HUES6 (cell line): ENCODE results near the gene INPP5J.

Experiments
- H3K27ac ChIP-seq: 2 replicates; pipeline ENCODE4 v1.7.0; 2013; ENCODE audit warnings: low read depth, mild to moderate bottlenecking, low read length, inconsistent platforms
- H3K27me3 ChIP-seq: 2 replicates; pipeline ENCODE4 v1.6.1; 2013; ENCODE audit warnings: low read length; ENCODE audit not compliant: control insufficient read depth, insufficient read depth
- H3K36me3 ChIP-seq: 2 replicates; pipeline ENCODE4 v1.6.1; 2013; ENCODE audit warnings: low read length; ENCODE audit not compliant: control insufficient read depth, insufficient read depth
- H3K4me1 ChIP-seq: 2 replicates; pipeline ENCODE4 v1.6.1; 2013; ENCODE audit warnings: low read length; ENCODE audit not compliant: control insufficient read depth, insufficient read depth
- H3K4me3 ChIP-seq: 2 replicates; pipeline ENCODE4 v1.5.1; 2013; ENCODE audit warnings: low read depth, low read length
- H3K9ac ChIP-seq: one replicate; pipeline ENCODE4 v1.6.1; 2013; ENCODE audit warnings: mild to moderate bottlenecking, low read length
- H3K9me3 ChIP-seq: 2 replicates; pipeline ENCODE4 v1.6.1; 2013; ENCODE audit warnings: low read depth, low read length; ENCODE audit not compliant: control insufficient read depth, insufficient read depth

Gene INPP5J

DNA sequence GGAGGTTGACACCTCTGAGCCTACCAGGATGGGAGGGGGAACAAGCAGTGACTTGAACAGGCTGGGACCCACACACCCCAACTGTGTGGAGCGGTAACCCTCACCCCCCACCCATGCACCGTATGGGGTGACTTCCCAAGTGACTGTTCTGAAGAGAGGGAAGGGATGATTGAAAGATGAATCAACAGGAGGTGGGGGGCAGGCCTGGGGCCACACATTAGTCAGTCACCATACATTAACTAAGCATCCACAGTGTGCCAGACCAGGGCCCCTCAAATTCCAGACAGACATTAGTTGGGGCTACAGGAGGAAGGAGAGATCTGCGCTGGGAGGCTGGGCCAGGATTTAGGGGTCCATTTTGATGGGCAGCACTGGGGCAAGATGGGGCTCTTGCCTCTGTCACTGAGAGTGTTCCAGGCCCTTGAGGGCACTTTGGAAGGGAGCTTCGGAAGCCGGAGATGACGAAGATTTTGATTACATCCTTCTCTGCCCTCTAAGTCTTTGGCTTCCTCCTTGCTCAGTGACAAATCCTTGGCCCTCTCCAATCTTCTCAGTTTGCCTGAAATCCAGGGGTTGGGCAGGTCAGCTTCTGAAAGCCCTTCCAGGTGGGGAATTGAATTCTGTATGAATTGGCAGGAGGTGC, 40.7 kb upstream of the INPP5J start:
- Histone ChIP-seq H3K9me3 (no peaks in the 10 kb centered on the region), H3K27me3 (no peaks in the 10 kb centered on the region), H3K36me3 (no peaks in the 10 kb centered on the region), H3K4me3 (peak overlapping the region; percentile 78), H3K27ac (no peak overlapping the region), H3K9ac (peak overlapping the region; percentile 39), H3K4me1 (peaks cover 37% of the 10 kb centered on the region)

DNA sequence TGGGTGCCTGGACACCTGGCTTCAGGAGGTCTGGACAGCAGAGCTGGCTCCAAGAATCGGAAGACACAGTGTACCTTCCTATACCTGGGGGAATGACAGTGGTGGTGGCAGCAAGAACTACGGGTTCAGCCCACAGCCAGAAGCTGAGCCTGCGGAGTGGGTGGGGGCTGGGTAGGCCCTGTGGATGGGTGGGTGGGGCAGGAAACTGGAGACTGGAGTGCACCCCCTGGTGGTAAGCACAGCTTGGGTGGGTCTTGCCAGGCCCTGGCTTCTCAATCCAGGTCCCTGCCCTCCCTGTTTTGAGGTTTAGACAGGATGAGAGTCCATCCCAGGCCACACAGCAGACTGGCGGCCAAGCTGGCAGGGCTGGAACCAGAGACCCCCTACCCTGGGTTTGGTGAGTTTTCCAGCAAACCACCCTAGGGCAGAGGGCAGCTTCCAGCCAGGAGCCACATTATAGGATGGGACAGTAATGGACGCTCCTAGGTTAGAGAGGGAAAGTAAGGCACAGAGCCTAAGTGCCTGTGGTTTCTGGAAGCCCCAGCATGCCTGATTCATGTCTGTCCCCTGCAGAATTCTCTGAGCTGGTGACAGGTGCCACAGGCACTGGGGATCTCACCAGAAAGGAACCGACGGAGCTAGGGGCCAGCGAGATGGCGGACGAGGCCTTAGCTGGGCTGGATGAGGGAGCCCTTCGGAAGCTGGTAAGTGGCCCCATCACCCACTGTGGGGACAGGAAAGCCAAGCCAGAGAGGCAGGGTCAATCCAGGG, 40.0 kb upstream of the INPP5J start:
- no peak overlapping the region for H3K27ac ChIP-seq
- no peaks in the 10 kb centered on the region for H3K27me3 ChIP-seq
- no peaks in the 10 kb centered on the region for H3K9me3 ChIP-seq
- no peaks in the 10 kb centered on the region for H3K36me3 ChIP-seq
- no peak overlapping the region for H3K9ac ChIP-seq
- H3K4me1 ChIP-seq: peaks cover 37% of the 10 kb centered on the region
- H3K4me3 ChIP-seq: 0 out of 2 replicates have a peak overlapping the region, but pooled peaks have one; percentile 78

DNA sequence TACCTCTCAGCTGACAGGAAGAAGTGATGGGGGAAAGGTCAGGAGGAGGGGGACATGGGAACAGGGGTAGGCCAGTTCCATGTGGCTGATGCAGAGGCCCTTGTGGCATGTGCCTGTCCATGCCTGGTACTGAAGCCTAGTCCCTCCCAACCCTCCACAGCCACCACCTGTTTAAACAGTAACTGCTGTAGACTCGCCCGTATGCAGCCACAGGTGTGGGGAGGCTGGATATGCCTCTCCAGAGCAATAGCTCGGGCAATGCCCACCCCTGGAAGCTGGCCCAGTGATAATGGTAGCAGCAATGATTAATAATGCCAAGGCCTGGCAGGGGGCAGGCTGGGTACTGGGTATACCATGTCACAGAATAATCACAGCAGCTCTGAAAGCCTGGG, 39.4 kb upstream of the INPP5J start:
- Histone ChIP-seq H3K27ac (no peak overlapping the region), H3K4me1 (peaks cover 37% of the 10 kb centered on the region), H3K4me3 (peak overlapping the region; percentile 66)

DNA sequence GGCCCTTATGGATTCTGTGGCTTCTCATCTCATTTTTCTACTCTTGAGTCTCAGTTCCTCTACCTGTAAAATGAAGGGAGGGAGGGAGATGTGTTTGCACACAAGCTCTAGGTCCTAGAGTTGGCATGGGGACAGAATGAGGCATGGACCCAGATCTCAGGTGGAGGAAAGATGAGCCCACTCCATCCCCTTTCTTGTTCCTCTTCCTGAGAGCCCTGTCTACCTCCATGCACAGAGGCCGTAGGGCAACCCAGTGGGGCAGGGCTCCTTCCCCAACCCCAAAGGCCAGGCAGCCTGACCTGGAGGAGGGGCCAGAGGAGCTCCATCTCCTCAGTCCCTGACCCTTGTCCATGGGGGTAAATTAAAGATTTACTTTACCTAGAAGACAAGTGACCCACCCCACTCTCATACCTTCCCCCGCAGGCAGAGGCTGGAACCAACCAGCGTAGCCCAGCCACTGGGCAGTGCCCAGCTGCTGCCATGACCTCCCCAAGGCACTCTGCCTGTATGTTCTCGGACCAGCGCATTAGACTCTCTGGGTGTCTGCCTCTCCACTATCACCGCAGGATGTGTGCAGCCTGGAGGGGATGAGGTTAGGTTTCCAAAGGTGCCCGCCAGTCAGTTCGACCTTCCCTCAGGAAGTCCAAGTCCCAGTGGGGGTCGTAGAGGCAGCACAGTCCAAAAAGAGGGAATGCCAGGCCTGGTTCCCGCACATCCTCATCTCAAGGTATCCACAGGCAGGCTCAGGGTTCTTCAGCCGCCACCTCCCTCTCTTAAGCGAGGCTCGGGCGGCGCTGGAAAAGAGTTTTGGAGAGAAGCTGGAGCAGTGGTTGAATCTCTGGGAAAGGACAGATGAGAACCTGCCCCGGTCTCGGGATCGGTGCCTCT, 38.6 kb upstream of the INPP5J start:
- Histone ChIP-seq H3K36me3 (peaks cover 4% of the 10 kb centered on the region; the same call in 1 of the 2 replicates), H3K4me3 (peak overlapping the region; percentile 66), H3K4me1 (peaks cover 37% of the 10 kb centered on the region), H3K9me3 (no peaks in the 10 kb centered on the region), H3K27ac (peak overlapping the region; percentile 96), H3K9ac (peak overlapping the region; percentile 86), H3K27me3 (no peaks in the 10 kb centered on the region)

More for the DNA sequence above, 39.4 kb upstream of the INPP5J start:
- H3K9me3 ChIP-seq: no peaks in the 10 kb centered on the region
- no peak overlapping the region for H3K9ac ChIP-seq
- no peaks in the 10 kb centered on the region for H3K27me3 ChIP-seq
- H3K36me3 ChIP-seq: peaks cover 4% of the 10 kb centered on the region; the same call in 1 of the 2 replicates

DNA sequence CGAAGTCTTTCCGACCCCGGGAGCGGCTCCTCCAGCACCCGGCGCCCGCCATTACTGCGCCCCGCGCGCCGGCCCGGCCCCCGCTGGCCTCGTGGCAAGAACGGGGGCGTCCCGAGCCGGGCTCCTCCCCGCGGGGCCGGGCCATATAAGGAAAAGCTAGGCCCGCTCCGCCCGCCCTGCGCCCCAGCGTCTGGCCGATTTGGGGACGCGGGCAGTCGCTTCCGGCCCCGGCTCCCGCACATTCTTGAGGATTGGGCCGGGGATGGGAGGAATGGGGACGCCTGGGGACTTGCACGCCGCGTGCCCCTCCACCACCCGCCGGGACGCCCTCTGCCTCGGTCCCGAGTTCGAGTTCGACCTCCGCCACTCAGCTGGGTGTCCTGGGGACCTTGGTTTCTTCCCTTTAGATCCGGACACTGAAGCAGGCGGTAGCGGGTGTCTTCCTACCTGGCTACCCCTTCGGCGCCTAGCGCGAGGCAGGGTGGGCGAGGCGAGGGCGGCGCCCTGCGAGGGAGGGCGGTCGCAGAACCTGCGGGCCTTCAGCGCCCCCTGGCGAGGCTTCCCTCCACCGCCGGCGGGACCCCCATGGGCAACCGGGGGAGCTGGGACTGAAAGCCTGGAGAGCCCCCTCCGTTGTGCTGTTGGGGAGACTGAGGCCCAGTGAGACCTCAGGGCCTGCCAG, 37.8 kb upstream of the INPP5J start:
- Histone ChIP-seq H3K4me3 (peak overlapping the region; percentile 66), H3K9me3 (no peaks in the 10 kb centered on the region), H3K36me3 (peaks cover 4% of the 10 kb centered on the region; the same call in 1 of the 2 replicates), H3K27me3 (no peaks in the 10 kb centered on the region), H3K9ac (peak overlapping the region; percentile 86), H3K4me1 (peaks cover 37% of the 10 kb centered on the region), H3K27ac (peak overlapping the region; percentile 96)

DNA sequence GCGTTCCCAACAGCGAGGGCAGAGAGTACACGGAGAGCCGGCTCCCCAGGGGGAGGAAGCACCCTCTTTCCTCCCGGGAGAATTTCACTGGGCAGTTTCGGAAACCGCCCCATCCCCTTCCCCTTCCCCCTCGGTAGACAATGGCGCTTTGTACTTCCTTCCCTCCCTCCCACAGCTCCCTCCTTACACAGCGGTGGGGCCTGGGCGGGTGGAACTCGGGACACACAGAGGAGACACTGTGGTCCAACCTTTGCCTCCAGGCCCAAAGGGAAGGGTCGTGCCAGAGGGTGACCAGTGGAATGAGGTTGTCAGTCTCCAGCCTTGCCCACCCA, 37.3 kb upstream of the INPP5J start:
- H3K27me3 ChIP-seq: no peaks in the 10 kb centered on the region
- no peaks in the 10 kb centered on the region for H3K9me3 ChIP-seq
- H3K36me3 ChIP-seq: peaks cover 4% of the 10 kb centered on the region; the same call in 1 of the 2 replicates
- peak overlapping the region; percentile 96 for H3K27ac ChIP-seq
- H3K4me3 ChIP-seq: peak overlapping the region; percentile 66
- peaks cover 35% of the 10 kb centered on the region for H3K4me1 ChIP-seq
- H3K9ac ChIP-seq: peak overlapping the region; percentile 86

DNA sequence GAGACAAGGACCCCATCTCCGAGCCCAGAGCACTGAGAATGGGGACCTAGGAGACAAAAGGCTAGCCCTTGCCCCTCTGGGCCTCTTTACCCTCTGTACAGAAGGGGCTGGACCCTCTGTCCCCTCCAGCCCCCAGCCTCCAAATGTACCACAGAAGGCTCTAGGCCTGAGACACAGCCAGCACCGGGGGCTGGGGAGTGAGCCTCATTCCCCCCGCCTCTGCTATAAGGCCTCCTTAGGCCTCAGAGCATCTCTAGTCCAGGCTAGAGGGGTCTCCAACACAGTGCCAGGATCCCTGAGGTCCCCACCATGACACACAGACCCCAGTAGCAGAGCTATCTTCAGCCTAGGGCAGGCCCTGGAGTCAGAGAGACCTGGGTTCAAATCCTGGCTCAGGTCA, 36.8 kb upstream of the INPP5J start:
- no peak overlapping the region for H3K4me3 ChIP-seq
- peaks cover 36% of the 10 kb centered on the region for H3K4me1 ChIP-seq
- H3K9me3 ChIP-seq: no peaks in the 10 kb centered on the region
- H3K36me3 ChIP-seq: peaks cover 4% of the 10 kb centered on the region; the same call in 1 of the 2 replicates
- no peaks in the 10 kb centered on the region for H3K27me3 ChIP-seq
- H3K27ac ChIP-seq: no peak overlapping the region
- peak overlapping the region; percentile 86 for H3K9ac ChIP-seq

DNA sequence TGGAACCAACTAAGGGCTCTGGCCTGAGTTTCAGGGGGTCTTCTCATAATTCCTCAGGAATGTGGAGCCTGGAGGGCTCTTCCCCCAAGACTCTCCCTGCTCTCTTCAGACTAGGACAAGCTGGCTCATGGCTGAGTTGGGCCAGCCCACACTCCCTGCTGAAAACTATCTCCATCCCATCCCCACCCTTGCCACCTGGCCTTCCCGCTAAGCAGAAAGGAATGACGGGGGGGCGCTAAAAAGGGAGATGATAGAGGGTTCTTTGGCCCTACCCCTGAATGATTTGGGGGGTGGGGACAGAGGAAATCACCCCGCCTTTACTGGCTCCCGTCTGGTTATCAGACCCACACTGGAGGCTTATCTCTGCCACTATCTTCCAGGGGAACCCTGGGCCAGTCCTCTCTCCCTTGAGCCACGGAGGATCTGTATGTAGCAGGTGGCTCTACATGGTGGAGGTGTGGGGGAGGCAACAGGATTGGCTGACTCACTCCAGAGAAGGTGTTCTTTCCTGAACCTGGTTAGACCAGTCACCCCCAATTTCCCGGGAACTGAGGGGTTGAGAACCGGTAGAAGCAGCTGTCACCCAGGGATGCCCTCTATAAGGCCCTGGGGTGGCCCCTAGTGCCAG, 35.9 kb upstream of the INPP5J start:
- Histone ChIP-seq H3K27me3 (no peaks in the 10 kb centered on the region), H3K4me3 (no peak overlapping the region), H3K9ac (no peak overlapping the region), H3K4me1 (peaks cover 32% of the 10 kb centered on the region), H3K9me3 (no peaks in the 10 kb centered on the region), H3K27ac (no peak overlapping the region), H3K36me3 (peaks cover 12% of the 10 kb centered on the region; the same call in 1 of the 2 replicates)

DNA sequence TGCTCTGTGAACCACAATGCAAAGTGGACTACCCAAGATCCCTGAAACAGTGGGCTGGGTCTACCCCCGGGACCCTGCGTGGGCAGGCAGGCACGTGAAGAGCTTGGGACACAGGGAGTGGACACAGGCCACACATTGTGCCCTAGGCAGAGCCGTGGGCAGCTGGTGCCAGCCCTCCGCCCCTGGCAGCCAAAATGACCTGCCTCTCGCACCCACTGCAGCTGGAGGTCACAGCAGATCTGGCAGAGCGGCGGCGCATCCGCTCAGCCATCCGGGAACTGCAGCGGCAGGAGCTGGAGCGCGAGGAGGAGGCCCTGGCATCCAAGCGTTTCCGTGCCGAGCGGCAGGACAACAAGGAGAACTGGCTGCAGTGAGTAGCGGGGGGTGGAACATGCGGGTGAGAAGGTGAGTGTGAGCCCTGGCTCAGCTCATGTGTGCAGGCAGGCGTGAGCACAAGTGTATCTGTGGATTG, 35.0 kb upstream of the INPP5J start:
- Histone ChIP-seq H3K36me3 (peaks cover 13% of the 10 kb centered on the region; the same call in 1 of the 2 replicates), H3K27ac (no peak overlapping the region), H3K9me3 (no peaks in the 10 kb centered on the region), H3K27me3 (no peaks in the 10 kb centered on the region), H3K4me1 (peaks cover 23% of the 10 kb centered on the region), H3K4me3 (no peak overlapping the region), H3K9ac (no peak overlapping the region)
